HG02943 (cell line): ENCODE results near the gene ZNF773.
A peak's percentile ranks its signal among the peaks of the same experiment; 100 is the strongest.
"Not testable (repeated sequence)": the region's sequence is repeated elsewhere in the genome, so short reads cannot be mapped to it uniquely, and the experiment has no call there.

ENCODE experiments used
- ATAC-seq: cut with Tn5 transposase; IDR thresholded peaks from one replicate; pipeline ENCODE4 v1.9.1; 2021; ENCODE audit warnings: mild to moderate bottlenecking, low read depth, moderate library complexity; ENCODE audit not compliant: unreplicated experiment

ZNF773 gene

GRCh38 chr19:57499680-57500395, at the start of gene ZNF773:
TSS of gene ZNF773 (plus strand) at chr19:57499938. CDS start at chr19:57500081, 143 bp downstream.
- peak; percentile 96 for ATAC-seq

- no peak for ATAC-seq
Observed at GRCh38 chr19:57452307-57452706, 47.4 kb upstream of the ZNF773 start.

DNA sequence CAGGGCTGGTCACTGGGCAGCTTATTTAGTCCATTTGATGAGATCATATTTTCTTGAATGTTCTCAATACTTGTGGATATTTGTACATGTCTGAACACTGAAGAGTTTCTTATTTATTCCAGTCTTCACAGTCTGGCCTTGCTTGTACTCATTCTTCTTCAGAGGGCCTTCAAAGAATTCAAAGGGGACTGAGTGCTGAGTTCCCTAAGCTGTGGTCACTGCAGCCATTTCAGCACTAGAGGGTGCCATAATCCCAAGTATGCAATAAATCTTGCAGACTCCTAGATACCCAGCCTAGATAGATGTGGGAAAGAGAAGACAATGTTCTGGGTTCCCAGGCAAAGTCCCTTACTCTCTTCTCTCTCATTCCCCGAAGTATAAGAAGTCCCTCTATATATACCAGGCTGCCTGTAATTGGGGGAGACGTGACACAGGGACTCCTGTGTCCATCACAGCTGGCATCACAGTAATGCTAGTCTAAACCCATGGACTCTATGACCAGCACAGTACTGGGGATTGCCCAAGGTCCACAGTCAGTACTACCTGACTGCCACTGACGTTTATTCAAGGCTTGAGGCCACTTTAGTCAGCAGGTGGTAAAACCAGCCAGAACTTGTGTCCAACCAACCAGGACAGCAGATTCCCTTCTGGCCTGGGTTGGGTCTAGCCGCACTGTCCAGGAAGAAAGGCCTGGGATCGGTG, 33.9 kb upstream of the ZNF773 start:
- ATAC-seq: no peak

DNA sequence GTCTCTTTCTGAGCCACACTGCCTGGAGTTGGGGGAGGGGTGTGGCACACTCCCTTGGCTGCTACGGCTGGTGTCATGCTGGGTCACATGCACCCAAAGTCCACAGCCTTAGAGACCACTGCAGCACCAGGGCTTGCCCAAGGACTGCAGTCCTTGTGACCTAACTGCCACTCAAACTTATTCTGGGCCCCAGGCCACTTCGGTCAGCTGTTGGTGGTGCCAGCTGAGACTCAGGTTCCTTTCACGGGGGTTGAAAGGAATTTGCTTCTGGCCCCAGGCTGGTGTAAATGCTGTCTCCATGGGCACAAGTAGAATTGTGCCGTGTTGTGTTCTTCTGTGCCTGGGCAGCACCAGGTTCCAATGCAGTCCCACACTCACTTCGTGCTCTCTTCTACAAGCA, 33.2 kb upstream of the ZNF773 start:
- no peak for ATAC-seq

- ATAC-seq: no peak
Observed at GRCh38 chr19:57473646-57474045, 26.1 kb upstream of the ZNF773 start.

DNA sequence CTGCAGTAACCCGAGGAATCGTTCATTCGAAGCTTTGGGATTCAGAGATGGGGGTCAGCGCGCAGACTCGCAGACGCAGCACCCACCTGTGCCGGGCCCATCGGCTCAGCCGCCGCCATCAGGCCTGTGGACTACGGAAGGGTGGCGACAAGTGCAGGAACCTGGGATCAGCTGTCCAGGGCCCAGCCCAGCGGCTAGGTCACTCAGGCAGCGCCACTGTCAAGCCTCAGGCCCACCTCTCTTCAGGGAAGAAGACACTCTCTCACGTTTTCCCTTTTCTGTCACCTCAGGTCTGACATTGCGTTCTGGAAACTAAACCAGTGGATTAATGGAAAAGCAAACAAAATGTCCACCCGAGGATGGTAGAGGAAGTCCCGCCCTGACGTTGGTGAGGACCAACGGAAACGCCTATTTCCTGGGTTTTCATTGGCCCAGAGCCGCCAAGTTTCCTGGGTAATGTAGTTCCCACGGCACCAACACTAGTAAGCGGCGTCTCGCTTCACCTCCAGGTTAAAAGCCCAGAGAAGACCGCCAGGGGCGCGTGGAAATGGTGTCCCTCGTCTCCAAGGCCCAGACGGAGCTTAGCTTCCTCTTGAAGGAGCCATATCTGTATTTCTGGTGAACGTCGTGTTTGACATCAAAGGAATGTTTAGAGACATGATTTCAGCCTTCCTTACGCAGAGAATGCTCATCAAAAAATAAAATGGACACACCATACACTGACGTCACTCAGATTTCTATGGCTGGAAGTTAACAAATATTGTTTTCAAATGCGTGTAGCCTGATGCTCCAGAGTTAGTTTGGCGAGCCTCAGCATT, 22.3 kb upstream of the ZNF773 start, which contains the start of gene ZNF772:
Gene ZNF772, minus strand, starts transcription at position 376 of the 818 bp plus-strand sequence. Its CDS starts 257 bp downstream, at position 119.
- peak; percentile 97 for ATAC-seq

DNA sequence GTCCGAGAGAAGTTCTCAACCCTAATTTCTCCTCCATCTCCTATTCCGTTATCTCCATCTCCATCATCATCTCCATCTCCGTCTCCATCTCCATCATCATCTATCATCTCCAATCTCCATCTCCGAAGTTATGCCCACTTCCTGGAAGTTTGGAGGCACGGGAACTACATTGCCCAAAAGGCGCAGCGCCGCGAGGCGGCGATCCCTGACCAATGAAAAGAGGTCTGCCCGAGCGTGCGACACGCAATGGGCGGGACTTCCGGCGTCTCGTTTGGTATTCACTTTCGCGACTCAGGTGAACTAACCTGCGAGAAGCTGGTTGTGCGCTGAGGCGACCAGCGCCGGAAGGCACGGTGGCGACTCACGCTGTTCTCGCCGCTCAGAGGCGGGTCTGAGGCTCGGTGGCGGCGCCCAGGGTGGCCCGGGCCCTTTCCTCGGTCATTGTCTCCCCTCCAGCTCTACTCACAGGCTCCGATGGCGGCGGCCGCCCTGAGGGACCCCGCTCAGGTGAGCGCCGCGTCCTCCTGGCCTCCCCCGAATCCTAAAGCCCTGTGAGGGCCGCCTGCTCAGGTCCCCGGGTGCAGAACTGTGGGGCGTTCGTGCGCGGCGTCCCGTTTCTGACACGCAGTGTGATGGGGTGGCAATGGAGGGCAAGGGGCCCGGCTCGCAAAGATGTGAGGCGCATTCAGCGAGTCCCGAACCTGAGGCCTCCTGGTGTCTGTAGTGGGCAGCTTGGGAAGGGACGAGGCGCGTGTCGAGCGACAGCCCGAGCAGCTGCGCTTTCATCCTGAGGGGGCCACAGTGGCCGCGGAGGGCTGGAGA, 12.1 kb upstream of the ZNF773 start, which contains the start of gene ZNF419:
Gene ZNF419, plus strand, starts transcription at position 274 of the 822 bp plus-strand sequence. Its CDS starts 201 bp downstream, at position 475.
- ATAC-seq: not testable (repeated sequence)

GRCh38 chr19:57488299-57488644, 11.5 kb upstream of the ZNF773 start:
- not testable (repeated sequence) for ATAC-seq

DNA sequence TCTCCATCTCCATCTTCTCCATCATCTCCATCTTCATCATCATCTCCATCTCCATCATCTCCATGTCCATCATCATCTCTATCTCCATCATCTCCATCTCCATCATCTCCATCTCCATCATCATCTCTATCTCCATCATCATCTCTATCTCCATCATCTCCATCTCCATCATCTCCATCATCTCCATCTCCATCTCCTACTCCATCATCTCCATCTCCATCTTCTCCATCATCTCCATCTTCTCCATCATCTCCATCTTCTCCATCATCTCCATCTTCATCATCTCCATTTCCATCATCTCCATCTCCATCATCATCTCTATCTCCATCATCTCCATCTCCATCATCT, 432 bp upstream of the ZNF773 start:
- not testable (repeated sequence) for ATAC-seq

DNA sequence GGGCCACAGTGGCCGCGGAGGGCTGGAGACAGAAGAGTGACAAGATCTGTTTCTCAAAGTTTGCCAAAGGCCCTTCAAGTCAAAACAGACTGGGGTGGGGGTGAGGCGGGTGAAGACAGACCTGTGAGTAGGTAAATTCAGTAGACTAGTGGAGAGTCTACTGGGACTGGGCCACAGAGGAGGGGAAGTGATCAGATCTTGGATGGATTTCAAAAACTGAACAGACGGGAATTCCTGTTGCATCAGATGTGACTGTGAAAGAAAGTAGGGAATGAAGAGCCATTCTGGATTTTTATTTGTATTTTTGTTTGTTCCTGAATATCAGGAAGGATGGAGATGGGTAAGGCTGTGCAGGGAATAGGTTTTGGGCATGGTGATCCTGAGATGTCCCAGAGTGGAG, 662 bp downstream of the ZNF773 start:
- ATAC-seq: not testable (repeated sequence)

DNA sequence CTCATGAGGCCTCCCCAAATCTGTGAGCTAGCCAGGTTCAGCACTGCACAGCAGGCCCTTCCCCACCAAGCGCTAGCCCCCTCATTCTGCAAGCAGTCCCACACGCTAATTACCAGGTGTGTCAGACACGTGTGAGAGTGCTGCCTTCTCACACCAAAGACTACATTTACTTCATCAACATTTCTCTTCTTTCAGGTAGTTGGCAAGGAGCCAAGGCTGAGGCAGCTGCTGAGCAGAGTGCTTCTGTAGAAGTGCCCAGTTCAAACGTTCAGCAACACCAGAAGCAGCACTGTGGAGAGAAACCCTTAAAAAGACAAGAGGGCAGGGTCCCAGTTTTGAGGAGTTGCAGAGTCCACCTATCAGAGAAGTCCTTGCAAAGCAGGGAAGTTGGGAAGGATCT, 6.4 kb downstream of the ZNF773 start:
- ATAC-seq: no peak

DNA sequence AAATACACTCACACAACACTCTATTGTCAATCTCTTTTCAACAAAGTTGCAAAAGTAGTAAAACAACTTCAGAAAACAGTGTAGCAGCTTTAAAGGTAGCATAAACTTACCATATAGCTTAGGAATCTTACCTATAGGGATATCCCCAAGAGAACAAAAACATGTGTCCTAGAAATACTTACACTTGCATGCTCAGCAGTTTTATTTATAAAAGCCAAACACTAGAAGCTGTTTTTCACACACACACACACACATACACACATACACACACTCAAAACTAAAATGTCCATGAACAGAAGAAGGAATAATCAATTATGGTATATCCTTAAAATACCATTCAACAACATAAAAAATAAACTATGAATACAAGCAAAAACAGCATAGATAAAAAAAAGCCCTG, 11.7 kb downstream of the ZNF773 start:
- ATAC-seq: no peak

DNA sequence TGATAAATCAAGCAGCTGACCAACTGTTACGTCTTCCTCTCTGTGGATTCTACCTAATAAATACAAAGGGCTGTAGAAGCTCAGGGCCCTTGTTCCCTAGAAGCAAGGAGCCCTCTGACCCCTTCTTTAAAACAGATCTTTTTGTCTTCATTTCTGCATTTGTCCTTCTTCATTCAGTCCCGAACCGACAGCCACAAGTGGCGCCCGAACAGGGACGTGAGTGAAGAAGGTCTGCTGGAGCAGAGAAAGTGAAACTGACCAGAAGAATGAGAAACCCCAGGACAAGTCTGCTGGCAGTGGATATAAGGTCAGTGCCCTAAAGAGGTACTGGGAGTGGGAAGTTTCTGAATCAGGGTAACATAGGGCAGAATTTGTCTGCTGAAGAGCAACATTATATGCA, 13.1 kb downstream of the ZNF773 start:
- ATAC-seq: no peak

DNA sequence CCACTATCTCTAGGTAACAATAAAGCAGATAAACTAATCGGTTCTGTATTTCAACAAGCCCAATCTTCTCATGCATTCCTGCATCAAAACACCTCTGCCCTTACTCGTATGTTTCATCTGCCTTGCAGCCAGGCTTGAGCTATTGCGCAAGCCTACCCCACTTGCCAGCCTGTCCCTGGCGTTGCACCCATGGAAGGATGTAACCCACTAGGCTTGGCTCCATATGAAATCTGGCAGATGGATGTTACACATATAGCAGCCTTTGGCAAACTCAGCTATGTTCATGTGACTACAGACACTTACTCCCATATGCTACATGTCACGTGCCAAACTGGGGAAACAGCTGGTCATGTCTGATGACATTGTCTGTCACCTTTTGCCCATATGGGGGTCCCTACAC, 15.5 kb downstream of the ZNF773 start:
- no peak for ATAC-seq

- not testable (repeated sequence) for ATAC-seq
Observed at GRCh38 chr19:57518021-57518420, 18.3 kb downstream of the ZNF773 start.

DNA sequence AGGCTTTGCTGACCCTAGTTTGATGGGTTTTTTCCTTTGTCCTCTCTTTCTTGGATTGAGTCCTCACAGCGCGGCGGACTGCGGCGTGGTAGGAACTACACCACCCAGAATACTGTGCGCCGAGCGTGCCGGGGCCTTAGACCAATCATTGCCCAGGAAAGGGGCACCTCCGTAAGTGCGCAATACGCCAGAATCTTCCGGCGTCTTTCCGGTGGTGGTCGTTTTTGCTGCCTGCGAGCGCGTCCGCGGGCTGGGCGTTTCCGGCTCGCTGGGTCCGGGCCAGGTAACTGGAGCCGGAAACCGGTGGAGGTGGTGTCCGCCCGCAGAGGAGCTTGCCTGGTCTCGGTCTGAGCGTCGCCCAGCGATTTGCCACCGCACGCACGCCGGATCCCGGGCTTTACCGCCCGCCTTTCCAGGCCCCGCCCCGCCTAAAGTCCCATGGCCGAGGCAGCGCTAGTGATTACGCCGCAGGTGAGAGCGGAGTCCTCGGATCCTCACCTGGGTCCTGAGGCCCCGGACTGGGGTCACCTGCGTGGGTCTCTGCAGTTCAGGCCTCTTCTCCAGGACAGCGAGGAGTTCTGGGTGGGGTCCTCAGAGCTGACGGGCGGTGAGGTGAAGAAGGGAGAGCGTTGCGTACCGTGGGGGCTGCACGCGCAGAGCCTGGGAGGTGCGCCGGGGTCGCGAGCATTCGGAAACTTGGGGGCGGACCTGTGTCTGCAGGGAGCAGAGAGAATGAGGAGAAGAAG, 27.6 kb downstream of the ZNF773 start, which contains the start of gene ZNF549:
Gene ZNF549, plus strand, starts transcription at position 221 of the 746 bp plus-strand sequence. Its CDS starts 218 bp downstream, at position 439.
- peak; percentile 97 for ATAC-seq

DNA sequence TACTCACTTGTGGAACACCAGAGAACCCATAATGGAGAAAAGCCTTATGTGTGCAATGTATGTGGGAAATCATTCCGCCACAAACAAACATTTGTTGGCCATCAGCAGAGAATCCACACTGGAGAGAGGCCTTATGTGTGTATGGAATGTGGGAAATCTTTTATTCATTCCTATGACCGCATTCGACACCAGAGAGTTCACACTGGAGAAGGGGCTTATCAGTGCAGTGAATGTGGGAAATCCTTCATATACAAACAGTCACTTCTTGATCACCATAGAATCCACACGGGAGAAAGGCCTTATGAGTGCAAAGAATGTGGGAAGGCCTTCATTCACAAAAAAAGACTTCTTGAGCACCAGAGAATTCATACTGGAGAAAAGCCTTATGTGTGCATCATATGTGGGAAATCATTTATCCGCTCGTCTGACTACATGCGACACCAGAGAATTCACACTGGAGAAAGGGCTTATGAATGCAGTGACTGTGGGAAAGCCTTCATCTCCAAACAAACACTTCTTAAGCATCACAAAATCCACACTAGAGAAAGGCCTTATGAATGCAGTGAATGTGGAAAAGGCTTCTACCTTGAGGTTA, 38.3 kb downstream of the ZNF773 start:
- no peak for ATAC-seq

DNA sequence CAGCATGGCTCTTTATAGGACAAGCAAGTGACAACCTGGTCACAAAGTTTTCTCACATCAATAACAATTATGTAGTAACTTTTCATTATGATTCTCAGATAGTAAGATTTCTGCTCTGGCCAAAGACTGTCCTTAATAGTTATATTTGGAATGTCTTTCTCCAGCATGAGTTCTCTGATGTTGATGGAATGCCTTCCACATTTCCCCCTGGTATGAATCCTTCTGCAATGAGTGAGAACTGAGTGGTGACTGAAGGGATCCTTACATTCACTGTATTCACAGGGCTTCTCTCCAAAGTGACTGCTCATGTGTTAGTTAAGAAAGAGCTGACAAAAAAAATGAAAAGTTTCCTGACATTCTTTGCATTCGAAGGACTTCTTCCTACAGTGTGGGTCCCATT, 46.8 kb downstream of the ZNF773 start:
- no peak for ATAC-seq

DNA sequence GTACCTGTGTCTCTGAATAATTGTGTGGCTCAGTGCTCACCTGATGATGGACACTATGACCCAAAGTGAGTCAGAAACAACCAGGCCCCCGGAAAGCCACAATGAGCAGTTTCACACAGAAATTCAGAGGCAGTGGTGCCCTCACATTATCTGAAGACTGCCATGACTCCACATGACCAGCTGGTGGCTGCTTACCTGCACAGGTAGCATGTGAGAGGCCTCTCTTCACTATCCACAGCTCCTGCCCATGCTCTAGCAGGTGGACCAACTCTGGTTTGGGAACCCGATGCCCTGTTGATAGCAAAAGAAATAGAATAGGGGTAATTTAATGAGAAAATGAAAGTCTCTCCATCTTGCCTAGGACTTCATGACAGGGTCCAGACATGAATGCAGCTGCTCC, 52.7 kb downstream of the ZNF773 start:
- no peak for ATAC-seq
